ENCODE measurements around the gene SNAPC2. TPM values are rescaled to one million over a fixed set of nuclear protein-coding genes. Genes with fewer than 3 reads are reported as not detected.
A peak's percentile ranks its signal among the peaks of the same experiment; 100 is the strongest.

Gene SNAPC2
- total RNA-seq, 1 experiment from 2014 or later, result 25.5 TPM

GRCh38 chr19:7918615-7919421 lies 1.3 kb upstream of the SNAPC2 start:
- H3K36me3 ChIP-seq (replicated peaks; ENCODE audit: control insufficient read depth, insufficient read depth, low read length), result no peaks in the 10 kb centered on the region; the same call in 1 of the 2 replicates
- no peak for DNase-seq
- no peak overlapping the region; the same call in 1 of the 2 replicates for H3K4me3 ChIP-seq (ENCODE audit: insufficient read depth, low read depth, low read length)
- H3K27me3 ChIP-seq (ENCODE audit: control insufficient read depth, insufficient read depth, low read length), result peaks cover 49% of the 10 kb centered on the region

- peak; percentile 99 for DNase-seq
- Histone ChIP-seq H3K27me3 (ENCODE audit: control insufficient read depth, insufficient read depth, low read length) (peaks cover 36% of the 10 kb centered on the region), H3K36me3 (replicated peaks; ENCODE audit: control insufficient read depth, insufficient read depth, low read length) (no peaks in the 10 kb centered on the region; the same call in 1 of the 2 replicates), H3K4me3 (ENCODE audit: insufficient read depth, low read depth, low read length) (peak overlapping the region; percentile 84)
These were observed 572 bp downstream of the SNAPC2 start for GRCh38 chr19:7920519-7921301.

GRCh38 chr19:7921302-7921966 lies 1.3 kb downstream of the SNAPC2 start:
- H3K27me3 ChIP-seq (ENCODE audit: control insufficient read depth, insufficient read depth, low read length), result peaks cover 28% of the 10 kb centered on the region
- H3K36me3 ChIP-seq (replicated peaks; ENCODE audit: control insufficient read depth, insufficient read depth, low read length), result no peaks in the 10 kb centered on the region; the same call in 1 of the 2 replicates
- DNase-seq, result no peak

GRCh38 chr19:7921967-7922835 lies 2.1 kb downstream of the SNAPC2 start:
- Histone ChIP-seq H3K27me3 (ENCODE audit: control insufficient read depth, insufficient read depth, low read length) (peaks cover 23% of the 10 kb centered on the region), H3K4me3 (ENCODE audit: insufficient read depth, low read depth, low read length) (no peak overlapping the region), H3K36me3 (replicated peaks; ENCODE audit: control insufficient read depth, insufficient read depth, low read length) (no peaks in the 10 kb centered on the region; the same call in 1 of the 2 replicates)
- no peak for DNase-seq

More at GRCh38 chr19:7921302-7921966, 1.3 kb downstream of the SNAPC2 start:
- H3K4me3 ChIP-seq (ENCODE audit: insufficient read depth, low read depth, low read length), result peak overlapping the region; percentile 42

GRCh38 chr19:7922836-7923195 lies 2.7 kb downstream of the SNAPC2 start:
- H3K36me3 ChIP-seq (replicated peaks; ENCODE audit: control insufficient read depth, insufficient read depth, low read length), result no peaks in the 10 kb centered on the region; the same call in 1 of the 2 replicates
- DNase-seq, result no peak
- H3K27me3 ChIP-seq (ENCODE audit: control insufficient read depth, insufficient read depth, low read length), result peaks cover 17% of the 10 kb centered on the region
- H3K4me3 ChIP-seq (ENCODE audit: insufficient read depth, low read depth, low read length), result no peak overlapping the region

- no peak for DNase-seq
- Histone ChIP-seq H3K27me3 (ENCODE audit: control insufficient read depth, insufficient read depth, low read length) (peaks cover 11% of the 10 kb centered on the region), H3K36me3 (replicated peaks; ENCODE audit: control insufficient read depth, insufficient read depth, low read length) (no peaks in the 10 kb centered on the region; the same call in 1 of the 2 replicates), H3K4me3 (ENCODE audit: insufficient read depth, low read depth, low read length) (no peak overlapping the region)
These were observed 3.4 kb downstream of the SNAPC2 start for GRCh38 chr19:7923295-7924191.

GRCh38 chr19:7924241-7924640 lies 4.1 kb downstream of the SNAPC2 start:
- DNase-seq, result no peak
- no peaks in the 10 kb centered on the region; the same call in 1 of the 2 replicates for H3K36me3 ChIP-seq (replicated peaks; ENCODE audit: control insufficient read depth, insufficient read depth, low read length)
- H3K27me3 ChIP-seq (ENCODE audit: control insufficient read depth, insufficient read depth, low read length), result peaks cover 5% of the 10 kb centered on the region; the same call in 1 of the 2 replicates
- no peak overlapping the region for H3K4me3 ChIP-seq (ENCODE audit: insufficient read depth, low read depth, low read length)

GRCh38 chr19:7924651-7925170 lies 4.6 kb downstream of the SNAPC2 start:
- Histone ChIP-seq H3K4me3 (ENCODE audit: insufficient read depth, low read depth, low read length) (peak overlapping the region; percentile 23; the same call in 1 of the 2 replicates), H3K36me3 (replicated peaks; ENCODE audit: control insufficient read depth, insufficient read depth, low read length) (no peaks in the 10 kb centered on the region; the same call in 1 of the 2 replicates), H3K27me3 (ENCODE audit: control insufficient read depth, insufficient read depth, low read length) (peaks cover under 1% of the 10 kb centered on the region; the same call in 1 of the 2 replicates)
- DNase-seq, result no peak

GRCh38 chr19:7925171-7925851 lies 5.2 kb downstream of the SNAPC2 start:
- H3K4me3 ChIP-seq (ENCODE audit: insufficient read depth, low read depth, low read length), result peak overlapping the region; percentile 43
- DNase-seq, result peak; percentile 99
- no peaks in the 10 kb centered on the region; the same call in 1 of the 2 replicates for H3K36me3 ChIP-seq (replicated peaks; ENCODE audit: control insufficient read depth, insufficient read depth, low read length)
- no peaks in the 10 kb centered on the region for H3K27me3 ChIP-seq (ENCODE audit: control insufficient read depth, insufficient read depth, low read length)

GRCh38 chr19:7926021-7926726 lies 6.0 kb downstream of the SNAPC2 start, which contains the start of gene CTXN1:
CTXN1 (minus strand) TSS chr19:7926135; CDS start chr19:7925538, 597 bp downstream.
- Histone ChIP-seq H3K27me3 (ENCODE audit: control insufficient read depth, insufficient read depth, low read length) (no peaks in the 10 kb centered on the region), H3K4me3 (ENCODE audit: insufficient read depth, low read depth, low read length) (peak within 1 kb of the TSS; percentile 43), H3K36me3 (replicated peaks; ENCODE audit: control insufficient read depth, insufficient read depth, low read length) (peaks cover 4% of the 10 kb centered on the region)
- peak; percentile 99 for DNase-seq

GRCh38 chr19:7926727-7927604 lies 6.8 kb downstream of the SNAPC2 start:
- Histone ChIP-seq H3K4me3 (ENCODE audit: insufficient read depth, low read depth, low read length) (no peak overlapping the region), H3K36me3 (replicated peaks; ENCODE audit: control insufficient read depth, insufficient read depth, low read length) (peaks cover 4% of the 10 kb centered on the region), H3K27me3 (ENCODE audit: control insufficient read depth, insufficient read depth, low read length) (no peaks in the 10 kb centered on the region)
- no peak for DNase-seq

Measured in H7 (cell line).